GM21423 (cell line): ENCODE measurements around the gene THBS3.
"Not testable (repeated sequence)": the region's sequence is repeated elsewhere in the genome, so short reads cannot be mapped to it uniquely, and the experiment has no call there.

Experiments
- ATAC-seq: cut with Tn5 transposase; IDR thresholded peaks from one replicate; pipeline ENCODE4 v1.9.1; 2021; ENCODE audit warnings: mild to moderate bottlenecking, moderate library complexity; ENCODE audit not compliant: unreplicated experiment

The THBS3 gene

DNA sequence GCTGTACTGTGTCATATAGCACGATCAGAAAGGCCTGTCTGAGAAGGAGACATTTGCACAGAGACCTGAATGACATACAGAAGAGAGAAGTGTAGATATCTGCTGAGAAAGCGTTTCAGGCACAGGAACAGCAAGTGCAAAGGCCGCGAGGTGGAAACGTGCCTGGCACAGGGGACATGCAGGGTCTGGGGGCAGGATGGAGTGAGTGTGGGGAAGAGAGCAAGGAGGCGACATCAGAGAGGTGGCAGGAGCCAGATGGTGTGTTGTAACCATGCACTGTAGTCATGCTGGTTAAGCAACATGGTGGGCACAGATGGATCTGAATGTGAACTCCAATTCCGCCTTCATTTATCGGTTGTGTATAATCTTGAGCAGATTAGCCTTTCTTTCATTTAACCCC, 47.6 kb downstream of the THBS3 start:
- no peak for ATAC-seq

DNA sequence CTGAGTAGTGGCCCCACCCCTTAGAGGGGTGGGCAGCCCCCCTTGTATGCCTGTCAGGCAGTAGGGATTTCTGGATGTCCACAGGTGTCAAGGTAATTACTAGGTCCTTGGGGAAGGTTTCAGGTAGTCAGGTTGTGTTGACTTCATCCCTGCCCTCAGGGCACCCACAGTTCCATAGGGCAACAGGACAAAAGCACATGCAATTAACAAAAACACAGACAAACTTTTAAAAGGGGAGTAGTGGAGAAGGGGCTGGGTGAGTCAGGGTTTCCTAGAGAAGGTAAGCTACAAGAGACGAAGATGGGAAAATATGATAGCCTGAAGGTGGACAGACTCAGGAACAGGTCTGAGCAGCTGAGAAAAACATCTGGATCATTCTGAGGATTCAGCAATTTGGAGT, 48.7 kb downstream of the THBS3 start:
- ATAC-seq, result no peak

DNA sequence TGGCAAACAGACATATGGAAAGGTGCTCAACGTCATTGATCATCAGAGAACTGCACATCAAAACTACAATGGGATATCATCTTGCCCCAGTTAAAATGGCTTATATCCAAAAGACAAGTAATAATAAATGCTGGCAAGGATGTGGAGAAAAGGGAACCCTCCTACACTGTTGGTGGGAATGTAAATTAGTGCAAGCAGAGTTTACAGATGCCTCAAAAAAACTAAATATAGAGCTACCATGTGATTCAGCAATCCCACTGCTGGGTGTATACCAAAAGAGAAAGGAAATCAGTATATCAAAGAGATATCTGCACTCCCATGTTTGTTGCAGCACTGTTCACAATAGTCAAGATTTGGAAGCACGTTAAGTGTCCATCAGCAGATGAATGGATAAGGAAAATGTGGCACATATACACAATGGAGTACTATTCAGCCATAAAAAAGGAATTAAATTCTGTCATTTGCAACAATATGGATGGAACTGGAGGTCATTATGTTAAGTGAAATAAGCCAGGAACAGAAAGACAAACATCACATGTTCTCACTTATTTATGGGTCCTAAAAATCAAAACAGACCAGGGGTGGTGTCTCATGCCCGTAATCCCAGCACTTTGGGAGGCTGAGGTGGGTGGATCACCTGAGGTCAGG, 51.6 kb downstream of the THBS3 start:
- not testable (repeated sequence) for ATAC-seq
